H1 (cell line): ENCODE measurements around the gene COMT. TPM values are rescaled to one million over a fixed set of nuclear protein-coding genes. Genes with fewer than 3 reads are reported as not detected.

Experiments used
- CTCF ChIA-PET: fragments of 300-600 bp; sonication (Branson Sonifier 250); formaldehyde crosslinking; loops from one replicate; lab custom pipeline; 2021; ENCODE audit not compliant: partially characterized antibody; lab: Charles Lee
- POLR2A ChIA-PET: fragments of 300-600 bp; sonication (Branson Sonifier 250); formaldehyde crosslinking; loops from one replicate; lab custom pipeline; 2021; ENCODE audit warnings: inconsistent platforms; ENCODE audit not compliant: partially characterized antibody; lab: Charles Lee
- DNase-seq, 2 experiments: peaks; one replicate each; pipeline versions ENCODE4 v3.0.0 to v3.0.0-alpha.2; 2010 to 2022; ENCODE audit warnings: low spot score in 2 of 2, low read depth in 1 of 2, mixed read lengths in 1 of 2
- FAIRE-seq: peaks from 2 replicates; lab custom pipeline; 2011; peaks lifted over from hg19 to GRCh38; lab: Jason Lieb, UNC
- H2AFZ ChIP-seq: 2 replicates; pipeline ENCODE4 v1.8.1; 2012; ENCODE audit warnings: low read length, inconsistent platforms
- H2AK5ac ChIP-seq: 2 replicates; pipeline ENCODE4 v1.6.1; 2013; ENCODE audit warnings: low read depth, low read length
- H2BK120ac ChIP-seq: replicated peaks from 2 replicates; pipeline ENCODE3; 2013; ENCODE audit warnings: low read depth, low read length, inconsistent platforms
- H2BK12ac ChIP-seq: 2 replicates; pipeline ENCODE4 v1.6.1; 2013; ENCODE audit warnings: low read depth, low read length
- H2BK15ac ChIP-seq: 2 replicates; pipeline ENCODE4 v1.6.1; 2013; ENCODE audit warnings: low read length
- H2BK20ac ChIP-seq: 2 replicates; pipeline ENCODE4 v1.6.1; 2013; ENCODE audit warnings: low read length
- H2BK5ac ChIP-seq: 2 replicates; pipeline ENCODE4 v1.6.1; 2013; ENCODE audit warnings: low read depth, low read length
- H3K14ac ChIP-seq: 2 replicates; pipeline ENCODE4 v1.6.1; 2013; ENCODE audit warnings: inconsistent platforms; ENCODE audit not compliant: insufficient read length
- H3K18ac ChIP-seq: 2 replicates; pipeline ENCODE4 v1.6.1; 2013; ENCODE audit warnings: low read length; ENCODE audit errors: extremely low read depth
- H3K23ac ChIP-seq: 2 replicates; pipeline ENCODE4 v1.6.1; 2013; ENCODE audit warnings: inconsistent platforms; ENCODE audit not compliant: insufficient read length
- H3K23me2 ChIP-seq: 2 replicates; pipeline ENCODE4 v1.6.1; 2013; ENCODE audit warnings: low read depth, low read length
- H3K27ac ChIP-seq: 2 replicates; pipeline ENCODE4 v1.6.1; 2011; ENCODE audit warnings: low read depth, low read length, inconsistent platforms
- H3K27me3 ChIP-seq, 4 experiments: replicated peaks in 1 of 4; 1 replicate in 1 of 4; 2 replicates in 3 of 4; pipeline versions ENCODE4 v1.6.1 to v1.8.1; 2011 to 2013; ENCODE audit warnings: low read length in 3 of 4, mild to moderate bottlenecking in 3 of 4, inconsistent platforms in 2 of 4, mixed read lengths in 2 of 4, moderate library complexity in 1 of 4; ENCODE audit not compliant: control insufficient read depth in 3 of 4, insufficient read depth in 3 of 4; ENCODE audit errors: extremely low read depth in 1 of 4
- H3K36me3 ChIP-seq, 4 experiments: 2 replicates each; pipeline versions ENCODE4 v1.6.1 to v1.8.1; 2011 to 2013; ENCODE audit warnings: mild to moderate bottlenecking in 4 of 4, low read length in 3 of 4, moderate library complexity in 2 of 4, control low read depth in 1 of 4, inconsistent platforms in 1 of 4; ENCODE audit not compliant: insufficient read depth in 4 of 4, control insufficient read depth in 2 of 4
- H3K4ac ChIP-seq: replicated peaks from 2 replicates; pipeline ENCODE3; 2013; ENCODE audit warnings: low read length, low read depth, mixed read lengths, inconsistent platforms; ENCODE audit not compliant: insufficient read length
- H3K4me1 ChIP-seq, 4 experiments: replicated peaks in 1 of 4; 1 replicate in 1 of 4; 2 replicates in 3 of 4; pipeline versions ENCODE4 v1.6.1 to v1.8.1; 2011 to 2013; ENCODE audit warnings: low read length in 3 of 4, inconsistent platforms in 2 of 4, mixed read lengths in 1 of 4; ENCODE audit not compliant: insufficient read depth in 4 of 4, control insufficient read depth in 3 of 4
- H3K4me2 ChIP-seq, 2 experiments: 2 replicates each; pipeline versions ENCODE4 v1.6.1 to v1.8.1; 2011 to 2013; ENCODE audit warnings: low read depth in 2 of 2, low read length in 2 of 2, control low read depth in 1 of 2, inconsistent platforms in 1 of 2, mild to moderate bottlenecking in 1 of 2; ENCODE audit not compliant: insufficient read depth in 1 of 2
- H3K4me3 ChIP-seq, 4 experiments: fragments of 200-600, 300-600 bp in 1 of 4; sonication (generic), shearing (Covaris generic), sonication (Bioruptor Twin) in 1 of 4; 2 replicates each; pipeline versions ENCODE4 v1.5.1 to v1.8.1; 2011 to 2016; ENCODE audit warnings: low read length in 4 of 4, low read depth in 3 of 4, control low read depth in 2 of 4, inconsistent platforms in 2 of 4, mild to moderate bottlenecking in 2 of 4, mixed read lengths in 1 of 4, moderate library complexity in 1 of 4; ENCODE audit not compliant: insufficient read depth in 2 of 4; ENCODE audit errors: extremely low read depth in 1 of 4
- H3K56ac ChIP-seq: replicated peaks from 2 replicates; pipeline ENCODE3; 2013; ENCODE audit warnings: low read depth, mild to moderate bottlenecking, mixed read lengths, low read length, inconsistent platforms; ENCODE audit not compliant: insufficient read length
- H3K79me1 ChIP-seq: 2 replicates; pipeline ENCODE4 v1.6.1; 2013; ENCODE audit warnings: low read depth, low read length, control low read depth
- H3K79me2 ChIP-seq, 2 experiments: 2 replicates each; pipeline versions ENCODE4 v1.6.1 to v1.8.1; 2012 to 2013; ENCODE audit warnings: low read length in 2 of 2, mild to moderate bottlenecking in 2 of 2, inconsistent platforms in 1 of 2; ENCODE audit not compliant: insufficient read depth in 2 of 2, control insufficient read depth in 1 of 2
- H3K9ac ChIP-seq, 4 experiments: replicated peaks in 1 of 4; 1 replicate in 1 of 4; 2 replicates in 3 of 4; pipeline versions ENCODE4 v1.6.1 to v1.8.1; 2011 to 2013; ENCODE audit warnings: low read depth in 3 of 4, low read length in 3 of 4, control low read depth in 2 of 4, mild to moderate bottlenecking in 2 of 4, moderate library complexity in 2 of 4, inconsistent platforms in 1 of 4; ENCODE audit errors: extremely low read depth in 1 of 4
- H3K9me3 ChIP-seq, 2 experiments: 2 replicates each; pipeline versions ENCODE4 v1.6.1 to v1.8.1; 2012 to 2013; ENCODE audit warnings: mild to moderate bottlenecking in 2 of 2, moderate library complexity in 2 of 2, control low read depth in 1 of 2, inconsistent platforms in 1 of 2, low read depth in 1 of 2, low read length in 1 of 2, mixed read lengths in 1 of 2; ENCODE audit not compliant: insufficient read depth in 2 of 2
- H4K20me1 ChIP-seq, 2 experiments: replicated peaks in 1 of 2; 2 replicates each; pipeline versions ENCODE3 to v1.8.1; 2011 to 2013; ENCODE audit warnings: inconsistent platforms in 2 of 2, low read length in 2 of 2, mild to moderate bottlenecking in 1 of 2; ENCODE audit not compliant: insufficient read depth in 2 of 2, control insufficient read depth in 1 of 2
- H4K5ac ChIP-seq: 2 replicates; pipeline ENCODE4 v1.6.1; 2013; ENCODE audit warnings: low read length, low read depth, mixed read lengths, inconsistent platforms; ENCODE audit not compliant: insufficient read length
- H4K8ac ChIP-seq: 2 replicates; pipeline ENCODE4 v1.8.0; 2013; ENCODE audit warnings: mild to moderate bottlenecking, moderate library complexity, low read length, inconsistent platforms; ENCODE audit not compliant: insufficient read depth; ENCODE audit errors: extremely low read depth
- H4K91ac ChIP-seq: replicated peaks from 2 replicates; pipeline ENCODE3; 2013; ENCODE audit warnings: low read length, mixed read lengths, inconsistent platforms; ENCODE audit not compliant: insufficient read length
- ASH2L ChIP-seq: fragments of 200-600, 300-600 bp; sonication (generic); IDR thresholded peaks from one replicate; pipeline ENCODE4 v1.7.1; 2017; ENCODE audit warnings: low read length
- CBX8 ChIP-seq: fragments of 300-800, 300-1000 bp; sonication (generic); IDR thresholded peaks from 2 replicates; pipeline ENCODE4 v1.7.1; 2016; ENCODE audit warnings: low read depth, low read length, borderline replicate concordance
- EP300 ChIP-seq, 2 experiments: IDR thresholded peaks; 1 replicate in 1 of 2; 2 replicates in 1 of 2; pipeline ENCODE4 v1.6.1; 2011 to 2012; ENCODE audit warnings: low read depth in 2 of 2, low read length in 2 of 2, mild to moderate bottlenecking in 2 of 2, borderline replicate concordance in 1 of 2, inconsistent platforms in 1 of 2, moderate library complexity in 1 of 2
- POLR2A ChIP-seq, 2 experiments: IDR thresholded peaks; 1 replicate in 1 of 2; 2 replicates in 1 of 2; pipeline ENCODE4 v1.6.1; 2011; ENCODE audit warnings: low read depth in 2 of 2, low read length in 2 of 2, mild to moderate bottlenecking in 2 of 2; ENCODE audit errors: control extremely low read depth in 1 of 2
- POLR2AphosphoS5 ChIP-seq: IDR thresholded peaks from 2 replicates; pipeline ENCODE4 v1.6.1; 2011; ENCODE audit warnings: low read depth, low read length
- RBBP5 ChIP-seq: IDR thresholded peaks from 2 replicates; pipeline ENCODE4 v1.7.1; 2012; ENCODE audit warnings: low read depth, mild to moderate bottlenecking, inconsistent platforms, low read length, moderate library complexity, borderline replicate concordance
- SIN3A ChIP-seq, 2 experiments: IDR thresholded peaks in 1 of 2; conservative IDR thresholded peaks in 1 of 2; 2 replicates each; pipeline ENCODE4 v1.6.1; 2011 to 2012; ENCODE audit warnings: low read length in 2 of 2, improper control_type of control experiment in 1 of 2, low read depth in 1 of 2, mild to moderate bottlenecking in 1 of 2
- SUZ12 ChIP-seq: fragments of 200-600 bp; sonication (generic); IDR thresholded peaks from 2 replicates; pipeline ENCODE4 v1.6.1; 2012; ENCODE audit warnings: mild to moderate bottlenecking, inconsistent platforms, low read length, moderate library complexity, mixed read lengths
- WGBS, 2 experiments: shearing (Covaris generic) in 1 of 2; methylation state at CpG; one replicate each; pipeline versions ENCODE4 v1.1.6 to v1.1.7; 2013 to 2015; ENCODE audit warnings: low lambda C conversion rate in 2 of 2, mixed read lengths in 2 of 2, inconsistent platforms in 1 of 2, low coverage in 1 of 2, missing lambda C conversion rate in 1 of 2; ENCODE audit not compliant: insufficient replicate concordance in 2 of 2, insufficient coverage in 1 of 2, insufficient read length in 1 of 2; ENCODE audit errors: extremely low coverage in 1 of 2, missing lambda C conversion rate in 1 of 2; 5-methylcytosine and 5-hydroxymethylcytosine counted together
- polyA plus RNA-seq, 7 experiments: library from polyadenylated mRNA; depleted of rRNA in 3 of 7; stranded (reverse) in 5 of 7; unstranded in 2 of 7; fragments of >200 nt in 5 of 7; fragments of 200-250 nt in 2 of 7; gene quantifications; 1 replicate in 5 of 7; 2 replicates in 1 of 7; 4 replicates in 1 of 7; pipeline versions ENCODE4 v1.2.1 to v1.2.3, GENCODE V29; 2011 to 2013; ENCODE audit warnings: missing spikeins in 2 of 7, mixed read lengths in 2 of 7
- total RNA-seq: library from RNA; stranded (reverse); fragmentation: NEBNext Ultra II Directional; extraction: Animal tissue kit (Norgen Biotek cat#: 25700); gene quantifications from 2 replicates; pipeline ENCODE4 v1.2.1, GENCODE V29; 2021
- TF ChIP-seq, protein P1 (sequence below), 3 experiments: IDR thresholded peaks; 1 replicate in 2 of 3; 2 replicates in 1 of 3; pipeline versions ENCODE4 v1.5.1 to v1.6.1; 2011; ENCODE audit warnings: low read length in 3 of 3, mild to moderate bottlenecking in 3 of 3, inconsistent platforms in 2 of 3, low read depth in 1 of 3, moderate library complexity in 1 of 3; ENCODE audit not compliant: insufficient read depth in 1 of 3; ENCODE audit errors: control extremely low read depth in 1 of 3

The COMT gene
- total and polyA plus RNA-seq, 2 of the 8 experiments (the other 6 are each of a cell fraction or from before 2014, with no cell fraction given): 15.2 to 33.7 TPM

DNA sequence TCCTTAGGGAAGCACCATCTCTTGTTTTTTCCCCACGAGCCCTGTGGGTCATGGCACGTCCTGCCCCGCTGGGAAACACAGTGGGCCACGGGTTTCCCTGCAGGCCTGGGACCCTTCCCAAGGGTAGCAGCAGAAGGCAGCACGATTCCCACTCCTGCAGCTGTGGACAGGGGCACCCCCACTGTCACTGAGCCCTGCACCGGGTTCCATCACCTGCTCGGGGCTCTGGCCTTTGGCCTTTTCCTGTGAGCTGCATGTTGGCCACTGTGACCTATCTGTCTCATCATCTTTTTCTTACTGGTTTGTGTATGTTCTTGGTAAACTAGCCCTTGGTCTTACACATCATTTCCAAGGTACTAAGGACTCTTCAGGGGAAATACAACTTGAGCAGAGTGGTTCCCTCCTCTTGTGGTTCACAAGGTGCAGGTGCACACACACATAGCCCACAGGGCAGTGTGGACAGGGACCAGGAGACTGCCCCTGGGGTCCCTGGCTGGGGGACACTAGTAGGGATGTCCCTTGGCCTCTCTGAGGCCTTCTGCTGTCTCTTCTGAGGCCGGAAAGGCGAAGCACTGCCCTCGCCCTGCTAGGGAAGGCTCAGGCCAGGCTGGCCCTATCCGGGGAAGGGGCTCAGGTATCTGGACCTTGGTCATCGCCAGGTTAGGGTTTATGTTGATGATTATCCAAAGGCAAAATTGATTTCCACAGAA lies 19.1 kb downstream of the COMT start:
- H3K56ac ChIP-seq: no peak overlapping the region
- H3K36me3 ChIP-seq: no peaks in the 10 kb centered on the region
- H3K9ac ChIP-seq: no peak overlapping the region
- H4K20me1 ChIP-seq: peaks cover 0 to 2% of the 10 kb centered on the region in 2 experiments
- no peaks in the 10 kb centered on the region for H3K9me3 ChIP-seq
- H3K23ac ChIP-seq: no peak overlapping the region
- no peak overlapping the region for H3K27ac ChIP-seq
- H3K18ac ChIP-seq: peak overlapping the region; percentile 48; the same call in 1 of the 2 replicates
- H3K79me1 ChIP-seq: no peaks in the 10 kb centered on the region
- POLR2A ChIA-PET: interaction anchor here (1.3 kb wide), 1 partner anchor 9 kb away, joined by 4 read pairs; no protein-coding TSS in a partner anchor
- H4K8ac ChIP-seq: no peak overlapping the region; the same call in 1 of the 2 replicates
- H3K14ac ChIP-seq: no peak overlapping the region
- H2BK20ac ChIP-seq: 0 out of 2 replicates have a peak overlapping the region, but pooled peaks have one; percentile 61
- H3K4me3 ChIP-seq: no peak overlapping the region
- no peak overlapping the region for H3K4ac ChIP-seq
- no peaks in the 10 kb centered on the region for H3K27me3 ChIP-seq
- H2AK5ac ChIP-seq: peak overlapping the region; percentile 33; the same call in 1 of the 2 replicates
- H3K4me2 ChIP-seq: no peak overlapping the region
- no peaks in the 10 kb centered on the region for H3K79me2 ChIP-seq
- H3K23me2 ChIP-seq: peaks cover 5% of the 10 kb centered on the region
- no peak for FAIRE-seq
- WGBS, 2 experiments: 89% methylated on average over 12 of the region's 12 CpGs; no CpG with 5 or more reads in 1 of the 2 experiments
- peaks cover 0 to 23% (median 18%) of the 10 kb centered on the region in 4 experiments; a peak in 6 of 7 replicates for H3K4me1 ChIP-seq
- no peak for DNase-seq
- H4K5ac ChIP-seq: no peak overlapping the region
- no peak overlapping the region for H2AFZ ChIP-seq
- CTCF ChIA-PET: interaction anchor here (16.2 kb wide), 1 partner anchor 51 kb away, joined by 369 read pairs; no protein-coding TSS in a partner anchor
- H2BK12ac ChIP-seq: peak overlapping the region; percentile 35; the same call in 1 of the 2 replicates
- no peak overlapping the region for H2BK5ac ChIP-seq
- peak overlapping the region; percentile 60 for H4K91ac ChIP-seq
- H2BK120ac ChIP-seq: no peak overlapping the region
- peak overlapping the region; percentile 61; the same call in 1 of the 2 replicates for H2BK15ac ChIP-seq
- TF ChIP-seq RBBP5: no peak
- TF ChIP-seq, protein P1, sequence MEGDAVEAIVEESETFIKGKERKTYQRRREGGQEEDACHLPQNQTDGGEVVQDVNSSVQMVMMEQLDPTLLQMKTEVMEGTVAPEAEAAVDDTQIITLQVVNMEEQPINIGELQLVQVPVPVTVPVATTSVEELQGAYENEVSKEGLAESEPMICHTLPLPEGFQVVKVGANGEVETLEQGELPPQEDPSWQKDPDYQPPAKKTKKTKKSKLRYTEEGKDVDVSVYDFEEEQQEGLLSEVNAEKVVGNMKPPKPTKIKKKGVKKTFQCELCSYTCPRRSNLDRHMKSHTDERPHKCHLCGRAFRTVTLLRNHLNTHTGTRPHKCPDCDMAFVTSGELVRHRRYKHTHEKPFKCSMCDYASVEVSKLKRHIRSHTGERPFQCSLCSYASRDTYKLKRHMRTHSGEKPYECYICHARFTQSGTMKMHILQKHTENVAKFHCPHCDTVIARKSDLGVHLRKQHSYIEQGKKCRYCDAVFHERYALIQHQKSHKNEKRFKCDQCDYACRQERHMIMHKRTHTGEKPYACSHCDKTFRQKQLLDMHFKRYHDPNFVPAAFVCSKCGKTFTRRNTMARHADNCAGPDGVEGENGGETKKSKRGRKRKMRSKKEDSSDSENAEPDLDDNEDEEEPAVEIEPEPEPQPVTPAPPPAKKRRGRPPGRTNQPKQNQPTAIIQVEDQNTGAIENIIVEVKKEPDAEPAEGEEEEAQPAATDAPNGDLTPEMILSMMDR (IDR thresholded peaks at IDR 0.05; ENCODE audit: control extremely low read depth in 1 of 3, insufficient read depth in 1 of 3, low read depth in 1 of 3, low read length in 3 of 3): no peak
- TF ChIP-seq POLR2AphosphoS5: no peak
- no peak for TF ChIP-seq CBX8
- no peak for TF ChIP-seq SUZ12
- TF ChIP-seq SIN3A (conservative IDR thresholded peaks at IDR 0.05 in 1 of 2, IDR thresholded peaks at IDR 0.05 in 1 of 2; ENCODE audit: low read depth in 1 of 2, low read length in 2 of 2): no peak
- no peak for TF ChIP-seq EP300 (IDR thresholded peaks at IDR 0.05; ENCODE audit: borderline replicate concordance in 1 of 2, low read depth in 2 of 2, low read length in 2 of 2)
- no peak for TF ChIP-seq ASH2L
- no peak for TF ChIP-seq POLR2A (IDR thresholded peaks at IDR 0.05; ENCODE audit: control extremely low read depth in 1 of 2, low read depth in 2 of 2, low read length in 2 of 2)
